Endothelial cell of umbilical vein (primary cell): ENCODE results near the gene ERG. TPM values are rescaled to one million over a fixed set of nuclear protein-coding genes. Genes with fewer than 3 reads are reported as not detected.

Experiments used
- BruUV-seq: library from RNA; stranded (reverse); fragments of 400-500 nt; replicated peaks from 2 replicates; lab custom pipeline; 2021; lab: Mats Ljungman, UMichigan
- CTCF ChIA-PET: fragments of 300-600, 350-600 bp; sonication (Branson Sonifier 250); formaldehyde crosslinking; loops from one replicate; lab custom pipeline; 2021; ENCODE audit warnings: antibody characterized with exemption, inconsistent platforms; lab: Charles Lee
- POLR2A ChIA-PET: fragments of 300-600, 350-600 bp; sonication (Branson Sonifier 250); formaldehyde crosslinking; loops from one replicate; lab custom pipeline; 2021; ENCODE audit warnings: antibody characterized with exemption, inconsistent platforms; lab: Charles Lee
- DNase-seq: peaks from one replicate; pipeline ENCODE4 v3.0.0-alpha.2; 2011; ENCODE audit warnings: low read depth, low spot score
- FAIRE-seq: peaks from 2 replicates; lab custom pipeline; 2011; peaks lifted over from hg19 to GRCh38; lab: Jason Lieb, UNC
- H2AFZ ChIP-seq: 2 replicates; pipeline ENCODE4 v1.6.0; 2012; ENCODE audit warnings: low read depth, low read length, control low read depth, inconsistent platforms
- H3K27ac ChIP-seq: 2 replicates; pipeline ENCODE4 v1.5.1; 2011; ENCODE audit warnings: low read depth, mild to moderate bottlenecking, control low read depth, low read length, moderate library complexity; ENCODE audit not compliant: insufficient read depth
- H3K27me3 ChIP-seq, 2 experiments: 2 replicates each; pipeline versions ENCODE4 v1.6.0 to v1.6.1; 2011; ENCODE audit warnings: low read length in 2 of 2, mixed read lengths in 1 of 2; ENCODE audit not compliant: control insufficient read depth in 2 of 2, insufficient read depth in 2 of 2
- H3K36me3 ChIP-seq, 2 experiments: 2 replicates in 1 of 2; 3 replicates in 1 of 2; pipeline ENCODE4 v1.5.1; 2011; ENCODE audit warnings: low read length in 2 of 2, mild to moderate bottlenecking in 1 of 2, moderate library complexity in 1 of 2; ENCODE audit not compliant: control insufficient read depth in 2 of 2, insufficient read depth in 2 of 2; ENCODE audit errors: extremely low read depth in 1 of 2
- H3K4me1 ChIP-seq: 3 replicates; pipeline ENCODE4 v1.5.1; 2011; ENCODE audit warnings: mild to moderate bottlenecking, low read length; ENCODE audit not compliant: control insufficient read depth, insufficient read depth; ENCODE audit errors: extremely low read depth
- H3K4me2 ChIP-seq: 2 replicates; pipeline ENCODE4 v1.6.1; 2011; ENCODE audit warnings: low read length, control low read depth, mixed read lengths; ENCODE audit not compliant: insufficient read depth
- H3K4me3 ChIP-seq, 3 experiments: fragments of 200-600 bp in 1 of 3; sonication (generic), shearing (Covaris generic) in 1 of 3; replicated peaks in 1 of 3; 2 replicates each; pipeline ENCODE4 v1.5.1; 2011 to 2016; ENCODE audit warnings: control low read depth in 3 of 3, low read length in 3 of 3, mild to moderate bottlenecking in 2 of 3, inconsistent platforms in 1 of 3, low read depth in 1 of 3, moderate library complexity in 1 of 3; ENCODE audit not compliant: insufficient read depth in 1 of 3
- H3K79me2 ChIP-seq: 2 replicates; pipeline ENCODE4 v1.6.0; 2012; ENCODE audit warnings: low read length, inconsistent platforms; ENCODE audit not compliant: control insufficient read depth, insufficient read depth
- H3K9ac ChIP-seq: replicated peaks from 2 replicates; pipeline ENCODE3; 2011; ENCODE audit warnings: low read length, control low read depth; ENCODE audit not compliant: insufficient read depth; ENCODE audit errors: extremely low read depth
- H3K9me1 ChIP-seq: replicated peaks from 3 replicates; pipeline ENCODE4 v1.6.0; 2011; ENCODE audit warnings: mild to moderate bottlenecking, low read length; ENCODE audit not compliant: control insufficient read depth, insufficient read depth; ENCODE audit errors: extremely low read depth
- H3K9me3 ChIP-seq: replicated peaks from 2 replicates; pipeline ENCODE4 v1.5.1; 2012; ENCODE audit warnings: low read length, inconsistent platforms; ENCODE audit not compliant: control insufficient read depth, insufficient read depth
- H4K20me1 ChIP-seq: replicated peaks from 2 replicates; pipeline ENCODE3; 2011; ENCODE audit warnings: mild to moderate bottlenecking, low read length; ENCODE audit not compliant: control insufficient read depth, insufficient read depth; ENCODE audit errors: extremely low read depth
- EZH2 ChIP-seq: IDR thresholded peaks from 2 replicates; pipeline ENCODE4 v1.6.1; 2012; ENCODE audit warnings: borderline replicate concordance, low read depth, mild to moderate bottlenecking, moderate library complexity, low read length, inconsistent platforms; ENCODE audit not compliant: severe bottlenecking
- FOS ChIP-seq: IDR thresholded peaks from 2 replicates; pipeline ENCODE4 v1.6.1; 2011; ENCODE audit warnings: mild to moderate bottlenecking, low read length, moderate library complexity, borderline replicate concordance; ENCODE audit not compliant: insufficient read depth
- GATA2 ChIP-seq: IDR thresholded peaks from 2 replicates; pipeline ENCODE4 v1.7.0; 2011; ENCODE audit warnings: low read depth, mild to moderate bottlenecking, moderate library complexity, mixed read lengths, low read length; ENCODE audit not compliant: insufficient read length, insufficient read depth
- MYC ChIP-seq: IDR thresholded peaks from one replicate; pipeline ENCODE4 v1.6.1; 2011; ENCODE audit warnings: mild to moderate bottlenecking, low read depth, low read length
- POLR2A ChIP-seq: IDR thresholded peaks from 2 replicates; pipeline ENCODE4 v1.6.1; 2012; ENCODE audit warnings: low read depth, mild to moderate bottlenecking, control low read depth, low read length
- POLR2AphosphoS5 ChIP-seq: IDR thresholded peaks from 2 replicates; pipeline ENCODE4 v1.6.1; 2012; ENCODE audit warnings: low read depth, mild to moderate bottlenecking, control low read depth, low read length, moderate library complexity; ENCODE audit not compliant: insufficient read depth
- dilution Hi-C: fragments of 300-500 bp; cut with MboI; formaldehyde crosslinking; loops from one replicate; pipeline ENCODE4 v1.15.0; 2019; ENCODE audit warnings: low sequenced_read_pairs; ENCODE audit not compliant: extremely low pct_ligation_motif_present
- intact Hi-C: fragments of 100-400 bp; cut with micrococcal nuclease; formaldehyde crosslinking; loops from one replicate; pipeline ENCODE4 v1.10.0; 2022
- polyA plus RNA-seq, 4 experiments: library from polyadenylated mRNA; depleted of rRNA in 3 of 4; stranded (reverse) in 3 of 4; unstranded in 1 of 4; fragments of >200 nt; gene quantifications; 2 replicates each; pipeline versions ENCODE4 v1.2.1 to v1.2.3, GENCODE V29; 2011 to 2012; ENCODE audit warnings: missing spikeins in 1 of 4
- total RNA-seq: library from RNA; stranded (reverse); gene quantifications from 2 replicates; pipeline ENCODE4 v1.2.3, GENCODE V29; 2021
- TF ChIP-seq, protein P1 (sequence below), 2 donors: IDR thresholded peaks; 1 replicate in 1 of 2; 2 replicates in 1 of 2; pipeline ENCODE4 v1.5.1; 2011; ENCODE audit warnings: low read length in 2 of 2, mild to moderate bottlenecking in 2 of 2, moderate library complexity in 2 of 2, control low read depth in 1 of 2, inconsistent platforms in 1 of 2, low read depth in 1 of 2; ENCODE audit not compliant: insufficient read depth in 1 of 2; ENCODE audit errors: extremely low read depth in 1 of 2
- TF ChIP-seq, protein P2 (sequence below): IDR thresholded peaks from 2 replicates; pipeline ENCODE4 v1.6.1; 2011; ENCODE audit not compliant: insufficient read depth, insufficient read length

Gene ERG
- total and polyA plus RNA-seq, 2 donors (not counting 3 experiments of a cell fraction or from before 2014, with no cell fraction given), result 173 to 210 TPM

DNA sequence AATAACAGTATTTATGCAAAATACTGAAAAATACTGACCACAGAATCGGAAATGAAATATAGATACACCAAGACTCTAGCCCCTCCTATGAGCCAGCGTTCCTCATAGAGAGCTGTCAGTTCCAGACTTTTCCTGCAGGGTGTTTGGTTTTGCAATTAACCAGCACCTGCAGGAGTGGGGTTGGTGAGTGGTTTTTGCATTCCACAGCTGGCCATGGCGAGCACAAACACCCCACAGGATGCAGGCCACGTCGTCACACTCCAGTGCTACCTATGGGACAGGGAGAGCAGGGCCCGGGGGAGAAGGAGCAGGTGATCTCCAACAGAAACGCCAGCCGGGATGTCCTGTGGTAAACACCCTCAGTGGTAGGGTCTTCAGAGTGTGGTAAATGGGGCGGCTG, 94.1 kb downstream of the ERG start:
- FAIRE-seq (no peak), DNase-seq (no peak)
- POLR2A ChIA-PET, result no interaction called here
- Histone ChIP-seq H3K9me3 (no peaks in the 10 kb centered on the region), H4K20me1 (peaks cover 3% of the 10 kb centered on the region), H3K27ac (no peak overlapping the region), H3K9ac (no peak overlapping the region), H3K4me2 (no peak overlapping the region), H3K4me3 (no peak overlapping the region), H3K79me2 (peaks cover 66% of the 10 kb centered on the region), H3K36me3 (peaks cover 42 to 53% of the 10 kb centered on the region in 2 experiments), H3K9me1 (no peaks in the 10 kb centered on the region), H3K4me1 (peaks cover 3% of the 10 kb centered on the region), H3K27me3 (no peaks in the 10 kb centered on the region), H2AFZ (no peak overlapping the region)
- CTCF ChIA-PET, result interaction anchor here (1.4 kb wide), 1 partner anchor 233 kb away, joined by 3 read pairs; no protein-coding TSS in a partner anchor
- TF ChIP-seq FOS (no peak), POLR2A (no peak), GATA2 (no peak), MYC (no peak), POLR2AphosphoS5 (no peak), EZH2 (no peak)
- TF ChIP-seq, protein P1, sequence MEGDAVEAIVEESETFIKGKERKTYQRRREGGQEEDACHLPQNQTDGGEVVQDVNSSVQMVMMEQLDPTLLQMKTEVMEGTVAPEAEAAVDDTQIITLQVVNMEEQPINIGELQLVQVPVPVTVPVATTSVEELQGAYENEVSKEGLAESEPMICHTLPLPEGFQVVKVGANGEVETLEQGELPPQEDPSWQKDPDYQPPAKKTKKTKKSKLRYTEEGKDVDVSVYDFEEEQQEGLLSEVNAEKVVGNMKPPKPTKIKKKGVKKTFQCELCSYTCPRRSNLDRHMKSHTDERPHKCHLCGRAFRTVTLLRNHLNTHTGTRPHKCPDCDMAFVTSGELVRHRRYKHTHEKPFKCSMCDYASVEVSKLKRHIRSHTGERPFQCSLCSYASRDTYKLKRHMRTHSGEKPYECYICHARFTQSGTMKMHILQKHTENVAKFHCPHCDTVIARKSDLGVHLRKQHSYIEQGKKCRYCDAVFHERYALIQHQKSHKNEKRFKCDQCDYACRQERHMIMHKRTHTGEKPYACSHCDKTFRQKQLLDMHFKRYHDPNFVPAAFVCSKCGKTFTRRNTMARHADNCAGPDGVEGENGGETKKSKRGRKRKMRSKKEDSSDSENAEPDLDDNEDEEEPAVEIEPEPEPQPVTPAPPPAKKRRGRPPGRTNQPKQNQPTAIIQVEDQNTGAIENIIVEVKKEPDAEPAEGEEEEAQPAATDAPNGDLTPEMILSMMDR (IDR thresholded peaks at IDR 0.05; ENCODE audit: extremely low read depth in 1 of 2, insufficient read depth in 1 of 2, low read depth in 1 of 2, low read length in 2 of 2), result no peak
- TF ChIP-seq, protein P2, sequence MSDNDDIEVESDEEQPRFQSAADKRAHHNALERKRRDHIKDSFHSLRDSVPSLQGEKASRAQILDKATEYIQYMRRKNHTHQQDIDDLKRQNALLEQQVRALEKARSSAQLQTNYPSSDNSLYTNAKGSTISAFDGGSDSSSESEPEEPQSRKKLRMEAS, result no peak
- dilution Hi-C loops (no loop called here), intact Hi-C loops (no loop called here)
- no TSS peak for BruUV-seq
